GM21390 (cell line): ENCODE results near the gene KCNMA1.

Experiments used
- ATAC-seq: cut with Tn5 transposase; IDR thresholded peaks from one replicate; pipeline ENCODE4 v1.9.1; 2021; ENCODE audit not compliant: unreplicated experiment

Gene KCNMA1

DNA sequence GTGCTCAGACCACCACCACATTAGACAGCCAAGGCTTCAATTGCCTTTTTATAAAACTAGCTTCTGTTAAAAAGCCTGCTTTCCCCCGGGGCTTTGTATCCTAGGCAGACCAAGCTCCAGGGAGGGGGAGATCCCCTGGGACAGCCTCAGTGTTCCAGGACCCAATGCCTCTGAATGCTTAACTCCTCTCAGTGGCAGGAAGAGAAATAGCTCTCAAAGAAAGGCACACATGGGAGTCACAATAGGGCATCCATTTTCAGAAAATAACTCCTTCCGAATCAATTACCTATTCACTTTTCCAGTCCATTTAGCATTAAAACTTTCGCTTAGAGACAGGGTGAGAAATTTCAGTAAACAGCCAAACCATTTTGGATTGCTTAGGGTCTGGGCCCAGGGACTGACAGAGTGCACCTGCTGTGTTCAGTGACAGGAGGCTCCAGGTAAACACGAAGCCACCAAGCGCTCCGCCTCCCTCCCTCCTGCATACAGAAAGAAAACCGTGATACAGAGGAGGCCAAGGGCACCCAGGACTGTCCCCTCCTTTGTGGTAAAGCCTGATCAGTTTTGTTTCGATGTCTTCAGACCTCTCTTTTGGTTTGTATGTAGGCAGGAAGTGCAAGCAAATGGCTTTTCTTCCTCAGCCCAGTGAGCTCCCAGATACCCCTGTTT is 599.7 kb downstream of the KCNMA1 start:
- ATAC-seq = no peak

DNA sequence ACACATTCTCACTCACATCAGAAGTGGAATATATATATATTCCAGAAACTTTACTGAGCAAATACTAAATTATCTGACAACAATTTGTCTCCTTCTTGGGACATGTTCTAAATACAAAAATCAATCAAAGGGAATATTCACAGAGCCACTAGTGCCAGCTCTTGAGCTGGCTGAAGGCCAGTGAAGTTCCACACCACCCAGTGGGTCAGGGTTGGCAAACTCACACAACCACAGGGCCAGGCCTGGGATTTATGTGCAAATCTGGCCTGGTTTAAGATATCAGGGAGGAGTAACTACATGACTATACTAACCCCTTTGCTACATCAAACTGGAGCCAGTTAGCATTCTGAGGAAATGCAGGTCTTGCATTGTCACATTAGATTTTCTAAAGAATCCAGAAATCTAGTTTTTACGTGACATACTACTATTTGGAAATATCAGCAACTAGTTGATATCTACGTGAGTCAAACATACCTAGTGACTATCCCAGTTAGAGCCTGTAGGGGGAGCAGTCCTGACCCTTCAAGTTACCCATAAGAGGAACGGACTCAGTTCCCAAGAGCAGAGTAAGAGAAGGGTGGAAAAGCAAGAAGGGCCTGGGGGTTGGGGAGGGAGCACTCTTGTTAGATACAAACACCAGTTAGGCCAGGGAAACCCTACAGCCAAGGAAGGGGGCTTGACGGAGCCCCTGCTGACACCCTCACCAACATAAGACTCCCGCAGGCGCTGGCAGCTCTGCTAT is 600.4 kb downstream of the KCNMA1 start:
- ATAC-seq = no peak

DNA sequence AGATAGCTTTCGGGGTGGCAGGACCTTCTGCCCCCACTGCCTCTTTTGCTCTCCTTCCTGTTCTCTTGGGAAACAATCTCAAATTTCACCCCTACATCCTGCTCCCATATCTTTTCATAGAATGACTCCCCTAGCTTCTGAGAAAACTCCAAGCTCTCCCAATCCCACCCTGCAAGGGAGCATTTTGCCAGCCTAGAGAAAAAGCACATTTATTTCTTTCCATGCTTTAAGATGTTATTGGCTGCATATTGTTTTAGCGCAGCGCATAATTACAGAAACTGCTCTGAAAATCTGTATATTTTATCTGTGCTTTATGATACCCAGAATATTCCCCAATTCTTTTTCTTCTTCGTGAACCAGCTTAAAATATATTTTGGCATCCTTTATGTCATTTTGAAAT is 601.3 kb downstream of the KCNMA1 start:
- no peak for ATAC-seq

DNA sequence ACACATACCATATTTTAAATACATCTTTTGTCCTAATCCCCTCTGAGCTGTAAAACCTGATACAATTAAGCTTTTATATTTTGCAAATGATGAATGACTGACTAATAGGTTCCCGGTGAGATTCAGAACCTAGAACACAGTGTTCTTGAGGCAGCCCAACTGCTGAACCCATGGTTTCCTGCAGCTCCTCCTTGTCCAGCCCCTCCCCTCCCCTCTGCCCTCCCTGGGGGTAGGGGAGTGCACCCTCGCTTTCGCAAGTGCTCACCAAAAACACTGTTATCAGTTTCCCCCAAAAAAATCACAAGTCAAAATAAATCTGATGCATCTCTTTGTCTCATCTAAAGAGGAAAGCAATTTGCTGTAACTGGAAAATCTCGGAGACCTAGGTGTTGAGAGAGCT is 602.8 kb downstream of the KCNMA1 start:
- ATAC-seq = no peak

DNA sequence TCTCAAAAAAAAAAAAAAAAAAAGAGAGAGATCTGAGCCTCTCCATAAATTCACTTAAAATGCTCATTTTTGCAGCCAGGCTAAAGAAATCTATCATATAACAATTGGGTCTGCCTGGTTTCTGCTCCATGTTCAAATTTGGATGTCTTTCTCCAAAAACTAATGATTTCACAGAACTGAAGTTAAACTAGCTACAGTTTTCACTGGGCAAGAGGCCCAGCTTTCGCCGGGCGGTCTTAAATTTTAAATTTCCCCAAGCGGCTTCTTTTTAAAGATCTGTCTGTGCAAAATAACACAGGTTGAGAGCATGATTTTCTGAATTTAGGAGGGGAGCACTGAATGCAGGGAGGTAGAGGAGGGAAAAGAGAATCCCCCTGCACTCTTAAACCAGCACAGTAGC is 603.4 kb downstream of the KCNMA1 start:
- no peak for ATAC-seq

DNA sequence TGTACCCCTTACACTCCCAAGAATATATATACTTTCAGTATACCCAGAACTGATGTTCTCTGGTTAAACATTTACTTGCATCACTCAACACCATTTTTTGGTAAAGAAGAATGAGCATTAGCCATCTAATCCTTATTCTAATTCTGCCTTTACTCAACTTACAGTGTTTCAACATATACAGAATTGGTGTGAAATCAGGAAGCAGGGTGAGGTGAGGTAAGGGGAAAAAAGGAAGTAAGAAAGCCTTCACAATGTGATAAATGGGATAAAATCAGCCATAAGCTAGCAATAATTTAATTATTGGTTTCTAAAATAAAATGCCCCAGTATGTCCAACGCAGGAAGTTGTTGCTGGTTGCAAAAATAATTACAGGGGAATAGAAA is 605.4 kb downstream of the KCNMA1 start:
- no peak for ATAC-seq

DNA sequence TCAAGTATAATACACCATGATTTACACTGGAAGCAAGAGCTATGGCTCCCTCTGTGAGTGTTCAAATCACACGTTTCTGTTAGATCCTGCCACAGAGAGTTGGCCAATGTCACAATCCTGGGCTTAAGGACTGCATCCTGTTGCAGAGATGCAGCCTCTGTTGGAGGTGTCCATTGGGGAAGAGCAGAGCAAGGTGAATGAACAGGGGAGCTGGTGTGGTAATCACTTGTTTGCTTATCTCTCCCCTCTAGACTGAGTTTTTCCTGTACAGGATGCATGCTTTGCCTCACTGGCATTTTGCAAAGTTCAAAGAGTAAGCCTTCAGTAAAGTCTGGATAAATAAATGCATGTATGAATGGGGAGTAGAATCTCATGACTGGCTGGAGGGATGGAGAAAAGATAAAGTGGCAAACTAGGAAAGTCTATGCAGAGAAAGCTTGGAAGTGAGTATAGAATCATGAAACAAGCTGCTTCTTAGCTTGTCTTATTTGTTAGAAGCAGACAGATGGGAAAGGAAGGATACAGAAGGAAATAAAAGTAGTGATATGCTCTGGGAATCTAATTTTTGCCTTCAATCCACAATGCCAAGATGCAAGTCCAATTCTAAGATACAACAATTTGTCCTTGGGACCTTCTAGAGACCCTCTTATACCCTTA is 605.9 kb downstream of the KCNMA1 start:
- no peak for ATAC-seq

DNA sequence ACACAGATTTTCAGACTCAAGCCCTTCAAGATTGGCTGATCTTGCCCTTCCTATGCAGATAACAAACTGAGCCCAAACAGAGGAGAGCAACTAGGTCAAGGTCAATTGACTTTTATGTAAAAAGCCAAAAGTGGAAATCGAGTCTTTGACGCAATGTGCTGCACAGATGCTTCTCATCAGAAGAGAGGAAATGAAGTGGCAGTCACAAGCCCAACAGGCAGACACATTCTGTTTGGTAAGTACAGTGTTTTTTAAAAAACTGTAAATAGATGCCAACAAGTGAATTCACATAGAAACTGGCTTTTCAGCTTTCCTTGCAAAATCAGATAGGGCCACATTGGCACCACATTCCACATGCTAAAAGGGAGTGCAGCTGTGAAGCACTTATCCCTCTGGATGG is 606.6 kb downstream of the KCNMA1 start:
- no peak for ATAC-seq

DNA sequence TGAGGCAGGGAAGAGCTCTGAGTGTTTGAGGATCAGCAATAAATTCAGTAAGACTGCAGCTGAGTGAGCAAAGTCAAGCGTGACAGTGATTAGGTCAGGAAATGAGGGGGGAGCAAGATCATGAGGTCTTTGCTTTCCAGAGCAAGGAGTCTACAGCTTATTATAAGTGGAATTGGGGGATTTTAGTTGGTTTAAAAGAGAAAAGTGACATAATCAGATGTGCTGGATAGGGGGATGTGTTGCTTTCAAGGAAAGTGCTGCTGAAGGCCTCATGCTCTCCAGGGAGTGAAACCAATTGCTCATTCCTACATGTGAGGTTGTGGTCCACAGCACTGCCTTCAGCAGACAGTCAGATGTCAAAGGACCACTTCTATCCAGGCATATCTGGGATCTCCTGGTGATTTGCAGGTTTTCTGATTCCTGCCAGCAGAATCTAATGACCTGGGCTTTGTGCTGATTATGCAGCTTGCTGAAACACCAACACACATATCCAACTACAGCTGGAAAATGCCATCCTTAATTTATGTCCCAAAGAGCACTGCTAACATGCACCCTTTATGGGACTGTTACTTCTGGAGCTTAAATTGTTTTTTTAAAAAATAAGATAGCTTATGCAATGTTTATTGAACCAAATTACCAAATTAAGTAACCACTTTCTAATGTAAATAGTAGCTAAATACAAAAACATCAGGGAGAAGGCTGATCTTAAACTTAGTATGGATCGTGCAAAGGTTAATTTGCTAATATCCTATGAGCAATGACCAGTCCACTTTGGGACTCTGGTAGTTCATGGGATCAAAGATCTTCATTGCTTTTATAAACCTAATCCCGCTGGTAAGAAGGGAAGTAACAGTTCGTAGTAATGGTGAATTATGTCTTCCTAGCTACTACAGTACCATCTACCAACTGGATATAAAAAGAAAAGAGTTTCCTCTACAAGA is 607.6 kb downstream of the KCNMA1 start:
- no peak for ATAC-seq

DNA sequence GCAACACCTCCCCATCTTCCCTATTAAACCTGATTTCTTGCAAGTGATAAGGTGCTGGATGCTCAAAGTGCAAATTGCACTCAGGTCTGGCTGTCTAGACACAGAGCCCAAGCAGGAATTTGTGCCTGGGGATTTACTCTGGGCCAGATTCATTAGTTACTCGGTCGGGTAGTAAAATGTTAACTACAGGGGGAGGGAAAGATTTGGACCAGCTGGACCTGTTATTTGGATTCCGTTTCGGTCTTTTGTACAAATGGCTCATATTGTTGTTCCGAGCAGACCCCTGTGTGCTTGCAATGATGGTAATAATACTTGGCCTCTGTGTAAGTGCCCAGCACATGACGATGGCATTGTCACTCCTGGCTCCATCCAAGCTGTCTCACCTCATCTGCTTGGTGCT is 609.6 kb downstream of the KCNMA1 start:
- no peak for ATAC-seq

DNA sequence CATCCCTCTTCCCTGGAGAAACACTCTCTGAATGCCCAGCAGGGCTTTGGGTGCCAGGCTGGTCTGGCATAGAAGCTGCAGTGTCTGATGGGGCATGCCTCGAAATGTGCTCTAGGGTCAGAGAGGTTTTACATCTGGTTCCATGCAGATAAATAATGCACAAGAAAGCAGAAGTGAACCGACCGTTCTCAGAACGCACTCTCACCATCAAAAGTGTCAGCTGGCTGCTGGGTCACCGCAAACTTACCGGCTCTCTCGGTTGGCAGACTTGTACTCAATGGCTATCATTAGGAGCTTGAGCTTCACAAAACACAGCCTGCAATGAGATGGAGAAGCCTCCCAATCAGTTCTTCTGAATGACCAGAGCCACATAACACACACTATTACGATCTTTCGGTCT is 610.0 kb downstream of the KCNMA1 start:
- ATAC-seq = peak; percentile 86

DNA sequence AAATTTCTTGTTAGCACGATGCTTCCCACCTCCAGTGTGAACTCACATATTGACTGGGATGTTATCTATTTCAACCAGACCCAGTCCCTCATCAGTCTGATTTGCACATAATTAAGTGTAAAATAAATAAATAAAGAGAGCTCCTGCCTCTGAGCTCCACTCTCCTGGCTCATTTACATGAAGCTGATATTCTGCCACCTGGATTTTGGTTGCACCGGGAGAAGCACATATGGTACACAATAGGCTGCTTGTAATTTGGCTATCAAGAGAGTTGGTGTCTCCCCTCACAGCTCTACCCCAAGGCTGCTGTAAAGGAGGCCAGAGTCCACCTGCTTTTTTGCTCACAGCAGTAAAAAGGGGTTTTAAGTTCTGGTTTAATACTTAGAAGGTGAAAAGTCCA is 610.5 kb downstream of the KCNMA1 start:
- ATAC-seq = no peak

DNA sequence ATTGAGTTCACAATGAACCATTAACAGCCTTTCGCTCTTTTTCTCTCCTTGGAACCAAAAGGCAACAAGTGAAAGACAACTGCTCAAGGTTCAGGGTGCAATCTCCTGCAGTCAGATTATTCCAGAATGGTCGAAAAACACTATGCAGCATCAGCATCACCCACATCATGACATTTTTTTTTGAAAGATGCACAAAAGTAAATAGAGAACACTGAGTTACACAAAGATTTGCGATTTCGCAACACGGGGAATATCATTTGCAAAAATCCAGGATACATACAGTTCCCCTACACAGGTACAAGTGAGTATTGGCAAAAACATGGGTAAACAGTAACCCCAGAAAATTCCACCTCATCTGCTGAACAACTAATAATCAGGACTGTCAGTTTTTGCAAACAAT is 611.5 kb downstream of the KCNMA1 start:
- ATAC-seq = no peak

DNA sequence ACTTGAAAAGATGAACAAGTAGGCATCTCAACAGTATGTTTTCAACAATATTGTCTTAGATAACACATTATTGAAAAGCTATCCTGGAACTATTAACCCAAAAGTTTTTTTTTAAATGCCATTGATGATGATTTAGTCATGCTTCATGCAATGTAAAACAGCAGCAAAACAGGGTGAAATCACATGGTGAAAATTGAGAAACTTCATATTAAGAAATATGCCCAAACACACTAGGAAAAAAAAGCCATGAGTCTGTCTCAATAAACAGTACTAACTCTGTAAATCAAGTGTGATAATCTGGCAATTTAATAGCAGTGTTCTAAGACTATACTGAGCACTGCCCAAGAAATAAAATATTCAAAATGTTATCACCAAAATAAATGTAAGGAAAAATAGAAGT is 613.1 kb downstream of the KCNMA1 start:
- no peak for ATAC-seq

DNA sequence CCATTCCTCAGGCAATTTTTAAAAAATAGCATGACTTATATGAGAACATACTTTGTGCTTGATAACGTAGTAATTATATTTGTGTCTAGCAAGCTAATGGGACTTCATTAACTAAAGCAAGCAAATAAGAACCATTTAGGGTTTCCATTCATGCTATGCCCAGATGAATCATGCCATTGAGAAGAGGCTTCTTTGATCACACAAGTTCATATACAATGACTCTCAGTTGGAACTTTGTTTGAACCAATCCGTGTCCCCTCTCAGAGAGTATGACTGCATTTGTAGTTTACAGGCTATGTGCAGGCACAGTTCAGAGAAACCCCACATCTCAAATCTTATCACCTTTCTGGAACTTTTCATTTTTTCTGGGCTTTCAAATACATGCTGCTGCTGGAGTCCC is 614.2 kb downstream of the KCNMA1 start:
- ATAC-seq = no peak

DNA sequence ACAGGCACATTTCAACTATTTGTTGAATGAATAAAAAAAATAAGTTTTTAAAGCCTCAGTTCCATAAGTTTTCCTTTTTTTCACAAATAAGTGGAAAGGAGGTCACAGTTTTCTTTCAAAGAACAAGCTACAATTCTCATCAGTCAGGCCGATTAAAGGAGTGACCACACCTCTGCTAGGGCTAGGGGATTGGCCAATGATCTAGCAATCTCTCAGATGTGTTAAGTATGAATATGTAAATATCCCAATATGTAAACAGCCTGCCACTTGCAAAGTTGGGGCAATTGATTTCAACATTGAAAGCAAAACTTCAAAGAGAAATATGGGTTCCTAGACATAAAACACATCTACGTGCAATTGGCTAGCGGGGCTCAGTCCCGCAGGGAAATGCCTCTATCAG is 614.9 kb downstream of the KCNMA1 start:
- no peak for ATAC-seq

DNA sequence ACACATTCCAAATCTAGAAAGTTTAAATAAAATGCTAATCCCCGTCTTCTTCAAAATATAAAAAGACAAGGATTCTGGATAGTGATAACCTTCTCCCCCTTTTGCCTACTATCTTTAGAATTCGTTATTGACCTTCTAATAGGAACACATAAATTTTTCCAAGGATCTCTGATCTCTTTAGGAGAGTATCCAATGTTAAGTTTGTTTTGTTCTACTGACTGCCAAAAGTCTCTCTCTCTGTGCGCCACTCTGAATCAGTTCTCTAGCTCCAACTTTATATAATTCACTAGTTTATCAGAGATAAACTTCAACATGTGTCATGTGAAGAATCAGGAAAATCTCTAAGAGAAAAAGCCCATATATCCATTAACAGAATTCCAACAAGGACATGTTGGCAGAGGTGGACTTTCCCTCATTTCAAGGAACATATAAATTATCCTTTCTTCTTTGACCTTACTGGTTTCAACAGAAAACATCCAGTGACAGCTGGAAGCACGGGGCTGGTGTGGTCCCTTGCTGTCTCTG is 615.6 kb downstream of the KCNMA1 start:
- ATAC-seq = no peak

DNA sequence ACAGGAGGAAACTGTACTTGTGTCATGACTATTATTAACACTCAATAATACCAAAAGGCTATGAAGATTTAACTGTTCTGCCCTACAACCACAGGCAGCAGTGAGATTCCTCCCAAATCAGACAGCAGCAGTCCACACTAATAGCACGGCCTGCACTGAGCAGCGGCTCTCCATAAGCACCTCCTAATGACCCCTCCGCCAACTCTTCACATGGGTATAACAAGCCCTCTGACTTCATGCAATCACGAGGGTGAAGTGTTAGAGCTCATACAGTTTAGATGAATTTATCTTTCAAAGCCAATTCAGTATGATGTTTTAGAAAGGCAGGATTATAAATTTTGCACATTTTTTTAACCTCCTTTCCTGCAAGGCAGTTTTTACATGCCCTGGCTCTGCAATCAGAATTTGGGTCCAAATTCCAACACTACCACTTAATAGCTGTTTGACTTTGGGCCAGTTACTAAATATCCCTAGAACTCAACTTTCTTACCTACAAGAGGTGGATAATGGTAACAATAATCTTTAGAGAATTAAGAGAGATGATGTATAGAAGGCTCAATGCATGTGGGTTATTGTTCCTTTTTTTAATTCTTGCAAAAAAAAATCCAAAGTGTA is 617.1 kb downstream of the KCNMA1 start:
- no peak for ATAC-seq

DNA sequence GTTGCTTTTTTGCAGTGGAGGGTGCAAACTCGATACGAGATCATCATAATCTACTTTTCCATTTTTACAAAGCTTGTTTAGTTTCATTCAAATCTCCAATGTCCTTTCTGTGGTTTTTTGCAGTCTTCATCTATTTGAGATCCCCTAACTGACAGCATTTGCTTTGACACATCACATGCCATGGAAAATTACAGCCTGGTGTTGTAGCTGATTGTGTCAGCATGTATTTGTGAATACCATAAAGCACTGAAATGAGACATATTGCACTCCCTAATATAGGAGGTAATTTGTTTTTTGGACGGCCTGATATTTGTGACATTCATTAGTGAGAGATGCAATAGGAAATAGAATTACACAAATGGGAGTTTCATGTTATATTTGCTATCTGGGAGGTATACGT is 620.8 kb downstream of the KCNMA1 start:
- no peak for ATAC-seq

DNA sequence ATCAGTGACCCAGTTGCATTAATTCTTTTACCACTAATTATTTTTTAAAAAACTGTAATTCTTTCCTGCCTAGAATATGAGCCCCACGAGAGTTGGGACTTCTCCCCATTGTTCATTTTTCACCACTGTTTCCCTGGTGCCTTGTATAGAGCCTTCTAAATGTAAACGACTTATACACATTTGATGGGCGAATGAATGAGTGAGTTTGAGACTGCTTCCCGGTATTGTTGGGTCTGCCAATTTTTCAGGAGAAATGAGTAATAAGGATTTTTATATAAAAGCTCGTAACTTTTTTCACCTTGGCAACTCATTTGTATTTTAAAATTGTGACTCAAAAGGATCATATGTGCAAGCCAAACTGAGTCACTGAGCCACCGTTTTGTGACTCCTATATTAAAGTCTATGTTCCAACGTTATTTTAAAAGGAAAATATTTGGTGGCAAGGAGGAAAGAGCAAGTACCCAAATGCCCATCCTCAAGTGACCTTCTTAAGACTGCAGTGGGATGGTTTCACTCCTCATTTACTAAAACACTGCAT is 621.3 kb downstream of the KCNMA1 start:
- no peak for ATAC-seq
